Stimulated activated CD8-positive, alpha-beta memory T cell treated with anti-CD3 and anti-CD28 coated beads, Interleukin-7, amount 100 ng/mL, for 4 hours (primary cell): ENCODE measurements around the gene ARL5C.
"Not testable (repeated sequence)": the region's sequence is repeated elsewhere in the genome, so short reads cannot be mapped to it uniquely, and the experiment has no call there.

Experiments
- DNase-seq, 2 donors: peaks; one replicate each; pipeline ENCODE4 v3.0.0-alpha.2; 2020; ENCODE audit warnings: low read depth in 2 of 2

Gene ARL5C

DNA sequence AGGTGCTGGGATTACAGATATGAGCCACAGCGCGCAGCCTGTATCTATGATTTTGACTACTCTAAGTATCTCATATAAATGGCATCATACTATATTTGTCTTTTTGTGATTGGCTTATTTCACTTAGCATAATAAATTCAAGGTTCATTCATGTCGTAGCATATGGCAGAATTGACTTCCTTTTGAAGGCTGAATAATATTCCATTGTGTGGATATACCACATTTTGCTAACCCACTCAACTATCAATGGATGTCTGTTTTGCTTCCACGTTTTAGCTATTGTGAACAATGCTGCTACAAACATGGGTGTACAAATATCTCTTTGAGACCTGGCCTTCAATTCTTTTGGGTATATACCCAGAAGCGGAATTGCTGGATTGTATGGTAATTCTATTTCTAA is 24.7 kb downstream of the ARL5C start:
- DNase-seq = no peak

- no peak for DNase-seq
These were observed 26.4 kb downstream of the ARL5C start for GRCh38 chr17:39139561-39139960.

- no peak for DNase-seq
These were observed 26.8 kb downstream of the ARL5C start for GRCh38 chr17:39139161-39139511.

GRCh38 chr17:39138431-39139160 is 27.4 kb downstream of the ARL5C start:
- DNase-seq = no peak

GRCh38 chr17:39134878-39135277 is 31.1 kb downstream of the ARL5C start:
- no peak for DNase-seq

GRCh38 chr17:39132192-39132610 is 33.8 kb downstream of the ARL5C start:
- no peak for DNase-seq

- no peak for DNase-seq
These were observed 34.3 kb downstream of the ARL5C start for GRCh38 chr17:39131616-39132015.

DNA sequence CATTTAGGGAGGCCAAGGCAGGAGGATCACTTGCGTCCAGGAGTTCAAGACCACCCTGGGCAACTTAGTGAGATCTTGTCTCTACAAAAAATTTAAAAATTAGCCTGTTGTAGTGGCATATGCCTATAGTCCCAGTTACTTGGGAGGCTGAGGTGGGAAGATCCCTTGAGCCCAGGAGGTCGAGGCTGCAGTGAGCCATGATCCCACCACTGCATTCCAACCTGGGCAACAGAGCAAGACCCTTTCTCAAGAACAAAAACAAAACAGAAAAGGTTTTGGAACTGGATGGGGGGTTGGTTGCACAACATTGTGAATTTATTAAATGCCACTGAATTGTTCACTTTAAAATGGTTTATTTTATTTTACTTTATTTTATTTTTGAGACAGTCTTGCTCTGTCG is 35.8 kb downstream of the ARL5C start:
- no peak for DNase-seq

DNA sequence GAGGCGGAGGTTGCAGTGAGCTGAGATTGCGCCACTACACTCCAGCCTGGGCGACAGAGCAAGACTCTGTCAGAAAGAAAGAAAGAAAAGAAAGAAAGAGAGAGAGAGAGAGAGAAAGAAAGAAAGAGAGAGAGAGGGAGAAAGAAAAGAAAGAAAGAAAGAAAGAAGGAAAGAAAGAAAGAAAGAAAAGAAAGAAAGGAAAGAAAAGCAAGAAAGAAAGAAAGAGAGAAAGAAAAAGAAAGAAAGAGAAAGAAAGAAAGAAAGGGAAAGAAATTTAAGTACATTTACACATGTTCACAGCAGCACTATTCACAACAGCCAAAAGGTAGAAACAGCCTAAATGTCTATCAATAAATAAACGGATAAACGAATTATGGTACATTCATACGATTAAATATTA is 36.4 kb downstream of the ARL5C start:
- not testable (repeated sequence) for DNase-seq

- DNase-seq = no peak
These were observed 39.5 kb downstream of the ARL5C start for GRCh38 chr17:39126436-39126835.

- DNase-seq = no peak
These were observed 40.7 kb downstream of the ARL5C start for GRCh38 chr17:39125143-39125875.

DNA sequence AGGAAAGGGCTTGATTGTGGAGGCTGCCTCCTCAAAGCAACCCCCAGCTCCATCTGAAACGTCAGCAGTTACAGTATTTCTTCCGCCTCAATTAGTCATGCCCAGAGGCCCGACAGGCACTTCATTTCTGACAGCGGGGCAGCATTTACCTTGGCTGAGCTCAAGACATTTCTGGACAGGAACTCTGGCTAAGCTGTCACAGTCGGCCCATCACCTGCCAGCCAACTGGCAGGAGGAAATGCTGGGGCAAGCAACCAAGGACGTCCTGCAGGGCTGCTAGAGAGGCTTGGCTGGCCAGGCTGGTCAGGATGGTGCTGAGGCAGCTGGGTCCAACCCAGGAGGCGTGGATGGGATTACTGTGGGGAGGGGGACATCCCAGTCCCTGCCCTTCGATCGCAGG is 42.3 kb downstream of the ARL5C start:
- DNase-seq = no peak

DNA sequence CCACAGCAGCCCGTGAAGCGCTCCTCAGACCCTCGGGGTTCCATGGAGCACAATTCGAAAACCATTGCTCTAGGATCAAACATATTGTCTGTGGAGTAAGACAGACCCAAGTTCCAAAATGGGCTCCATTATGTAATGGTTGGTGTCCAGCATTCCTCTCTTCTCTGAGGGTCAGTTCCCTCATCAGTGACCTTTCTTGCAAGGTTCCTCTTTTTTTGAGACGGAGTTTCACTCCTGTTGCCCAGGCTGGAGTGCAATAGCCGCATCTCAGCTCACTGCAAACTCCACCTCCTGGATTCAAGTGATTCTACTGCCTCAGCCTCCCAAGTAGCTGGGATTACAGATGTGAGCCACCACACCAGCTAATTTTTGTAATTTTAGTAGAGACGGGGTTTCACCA is 43.0 kb downstream of the ARL5C start:
- no peak for DNase-seq

GRCh38 chr17:39121919-39122318 is 44.0 kb downstream of the ARL5C start:
- not testable (repeated sequence) for DNase-seq

DNA sequence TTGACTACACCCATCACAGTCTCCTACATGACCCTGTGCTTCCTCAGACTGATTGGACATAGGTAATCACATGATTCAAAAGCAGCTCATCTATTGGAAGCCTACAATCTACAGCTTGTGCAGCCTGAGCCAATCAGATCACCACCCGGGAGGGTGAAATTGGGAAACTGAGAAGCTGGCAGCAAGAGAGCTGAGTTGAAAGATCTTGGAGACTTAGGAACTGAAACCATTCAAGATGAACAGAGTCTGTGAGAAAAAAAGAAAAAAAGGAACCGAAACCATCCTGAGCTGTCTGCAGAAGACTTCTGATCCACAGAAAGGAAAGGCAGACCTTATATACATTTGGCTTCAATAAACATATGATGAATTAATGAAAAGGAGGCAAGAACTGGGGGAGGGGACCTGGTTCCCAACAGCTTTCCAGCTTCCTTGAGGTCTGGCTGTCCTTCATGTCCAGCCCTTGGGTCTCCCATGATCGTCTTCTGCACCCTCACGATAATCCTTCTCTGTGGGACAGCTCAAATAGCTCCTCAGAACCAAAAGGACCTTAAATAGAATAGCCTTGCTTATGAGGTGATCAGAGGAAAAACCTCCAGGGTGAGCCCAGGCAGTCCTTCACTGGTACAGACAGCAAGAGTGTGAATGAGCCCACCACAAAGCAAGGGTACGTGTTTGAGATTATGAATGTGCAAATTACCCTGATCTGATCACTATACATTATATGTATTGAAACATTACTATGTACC is 47.1 kb downstream of the ARL5C start:
- DNase-seq = no peak

DNA sequence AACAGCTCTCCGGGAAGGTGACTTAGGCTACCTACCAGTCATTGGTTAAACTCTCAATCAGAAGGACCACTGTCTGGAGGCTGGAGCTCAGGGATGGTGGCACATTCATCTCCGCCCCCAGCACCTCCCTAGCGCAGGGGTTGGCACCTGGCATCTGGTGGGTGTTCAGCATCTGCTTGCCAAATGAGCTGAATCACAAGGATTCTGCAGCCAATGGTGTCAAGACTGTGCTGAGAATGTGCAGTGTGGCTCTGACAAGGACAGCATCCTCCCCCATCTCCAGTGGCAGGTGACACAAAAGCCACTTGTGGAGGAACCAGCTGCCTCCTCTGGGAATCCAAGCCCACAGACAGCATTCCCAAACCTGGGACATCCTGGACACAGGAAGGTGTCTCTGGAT is 49.7 kb downstream of the ARL5C start:
- DNase-seq = no peak

DNA sequence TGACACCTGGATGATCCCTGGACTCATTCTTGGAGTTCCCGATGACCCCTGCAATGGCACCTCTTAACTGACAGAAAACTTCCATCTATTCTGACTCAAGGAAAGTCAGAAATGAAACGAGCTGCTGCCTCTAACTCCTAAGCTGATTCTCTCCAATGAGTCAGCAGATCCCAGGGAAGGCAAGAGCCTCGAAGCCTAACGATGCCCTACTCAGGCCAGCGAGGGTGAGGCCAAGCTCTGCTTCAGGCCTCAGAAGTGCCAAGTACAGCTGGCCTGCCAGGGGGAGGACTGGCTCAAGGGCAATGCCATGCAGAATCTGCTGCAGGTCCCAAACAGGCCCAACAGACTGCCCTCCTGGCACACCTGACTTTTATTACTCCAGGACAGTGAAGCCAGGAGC is 50.8 kb downstream of the ARL5C start:
- DNase-seq = no peak

DNA sequence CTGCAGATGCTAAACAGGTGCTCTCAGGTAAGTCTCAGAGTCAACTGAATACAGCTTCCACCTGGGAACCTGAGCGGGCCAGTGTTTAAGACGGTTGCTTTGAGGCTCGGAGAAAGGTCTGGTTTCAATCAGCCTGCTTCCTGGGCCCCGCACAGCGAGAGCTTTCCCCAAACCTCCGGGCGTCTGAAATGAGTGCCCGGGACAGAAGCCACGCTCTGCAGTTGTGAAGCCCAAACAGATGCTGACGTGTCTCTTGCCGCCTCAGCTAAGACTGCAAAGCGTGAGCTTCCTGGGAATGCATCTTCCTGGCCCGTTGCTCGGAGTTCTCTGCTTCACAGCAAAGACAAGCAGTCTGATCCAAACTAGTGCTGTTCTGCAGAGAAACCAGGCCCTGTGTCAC is 51.2 kb downstream of the ARL5C start:
- no peak for DNase-seq

DNA sequence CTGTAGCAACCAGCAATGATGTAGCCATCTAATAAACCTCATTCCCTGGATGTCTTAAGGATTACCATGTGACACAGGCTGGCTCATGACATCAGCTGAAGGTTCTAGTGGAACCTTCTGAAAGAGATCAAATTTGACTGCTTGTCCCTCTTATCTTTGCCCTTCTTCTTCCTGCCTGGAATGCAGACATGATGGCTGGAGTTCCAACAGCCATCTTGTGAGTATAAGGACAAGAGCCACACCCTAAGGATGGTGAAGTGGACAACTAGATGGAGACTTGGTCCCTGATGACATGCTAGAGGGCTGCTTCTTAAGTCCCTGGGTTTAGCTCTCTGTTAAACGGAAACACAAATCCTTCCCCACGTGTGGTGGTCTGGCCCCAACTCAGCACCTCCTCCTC is 52.1 kb downstream of the ARL5C start:
- no peak for DNase-seq

- DNase-seq = no peak
These were observed 55.4 kb downstream of the ARL5C start for GRCh38 chr17:39110435-39111136.

GRCh38 chr17:39108461-39109375 is 57.2 kb downstream of the ARL5C start:
- DNase-seq = no peak
